Measurements from ENCODE around the gene IGDCC3.

The IGDCC3 gene

GRCh38 chr15:65328506-65329287, 49.1 kb downstream of the IGDCC3 start:
- H3K4me3 ChIP-seq (replicated peaks; ENCODE audit: low read depth, low read length), result no peak overlapping the region
- H3K36me3 ChIP-seq (ENCODE audit: control insufficient read depth, insufficient read depth, low read length), result no peaks in the 10 kb centered on the region
- no peaks in the 10 kb centered on the region; the same call in 1 of the 2 replicates for H3K27me3 ChIP-seq (replicated peaks; ENCODE audit: control insufficient read depth, insufficient read depth, low read length)
- no peak for TF ChIP-seq CTCF (IDR thresholded peaks at IDR 0.05; ENCODE audit: insufficient read depth, low read length, poor library complexity, severe bottlenecking)
- no peak for DNase-seq (ENCODE audit: extremely low read depth, insufficient read length)

- TF ChIP-seq CTCF (IDR thresholded peaks at IDR 0.05; ENCODE audit: insufficient read depth, low read length, poor library complexity, severe bottlenecking), result no peak
- no peak overlapping the region for H3K4me3 ChIP-seq (replicated peaks; ENCODE audit: low read depth, low read length)
- H3K27me3 ChIP-seq (replicated peaks; ENCODE audit: control insufficient read depth, insufficient read depth, low read length), result no peaks in the 10 kb centered on the region; the same call in 1 of the 2 replicates
- no peak for DNase-seq (ENCODE audit: extremely low read depth, insufficient read length)
- no peaks in the 10 kb centered on the region for H3K36me3 ChIP-seq (ENCODE audit: control insufficient read depth, insufficient read depth, low read length)
Measured at GRCh38 chr15:65327651-65328393, 50.0 kb downstream of the IGDCC3 start.

- no peak for DNase-seq (ENCODE audit: extremely low read depth, insufficient read length)
- Histone ChIP-seq H3K36me3 (ENCODE audit: control insufficient read depth, insufficient read depth, low read length) (no peaks in the 10 kb centered on the region), H3K4me3 (replicated peaks; ENCODE audit: low read depth, low read length) (no peak overlapping the region), H3K27me3 (replicated peaks; ENCODE audit: control insufficient read depth, insufficient read depth, low read length) (no peaks in the 10 kb centered on the region)
- TF ChIP-seq CTCF (IDR thresholded peaks at IDR 0.05; ENCODE audit: insufficient read depth, low read length, poor library complexity, severe bottlenecking), result no peak
Measured at GRCh38 chr15:65326818-65327217, 51.0 kb downstream of the IGDCC3 start.

GRCh38 chr15:65326117-65326526, 51.7 kb downstream of the IGDCC3 start:
- no peaks in the 10 kb centered on the region for H3K36me3 ChIP-seq (ENCODE audit: control insufficient read depth, insufficient read depth, low read length)
- no peak for DNase-seq (ENCODE audit: extremely low read depth, insufficient read length)
- no peaks in the 10 kb centered on the region for H3K27me3 ChIP-seq (replicated peaks; ENCODE audit: control insufficient read depth, insufficient read depth, low read length)
- TF ChIP-seq CTCF (IDR thresholded peaks at IDR 0.05; ENCODE audit: insufficient read depth, low read length, poor library complexity, severe bottlenecking), result no peak
- H3K4me3 ChIP-seq (replicated peaks; ENCODE audit: low read depth, low read length), result no peak overlapping the region

GRCh38 chr15:65323071-65323511, 54.7 kb downstream of the IGDCC3 start:
- no peak overlapping the region for H3K4me3 ChIP-seq (replicated peaks; ENCODE audit: low read depth, low read length)
- no peak for TF ChIP-seq CTCF (IDR thresholded peaks at IDR 0.05; ENCODE audit: insufficient read depth, low read length, poor library complexity, severe bottlenecking)
- DNase-seq (ENCODE audit: extremely low read depth, insufficient read length), result no peak
- H3K27me3 ChIP-seq (replicated peaks; ENCODE audit: control insufficient read depth, insufficient read depth, low read length), result no peaks in the 10 kb centered on the region
- no peaks in the 10 kb centered on the region for H3K36me3 ChIP-seq (ENCODE audit: control insufficient read depth, insufficient read depth, low read length)
